ENCODE results near the gene PEX11G. TPM values are rescaled to one million over a fixed set of nuclear protein-coding genes. Genes with fewer than 3 reads are reported as not detected.

Gene PEX11G
- total and polyA plus RNA-seq, 9 of the 15 experiments (the other 6 are each of a cell fraction or from before 2014, with no cell fraction given) = 0.07 to 3.2 (median 0.70) TPM; not detected in 1

DNA sequence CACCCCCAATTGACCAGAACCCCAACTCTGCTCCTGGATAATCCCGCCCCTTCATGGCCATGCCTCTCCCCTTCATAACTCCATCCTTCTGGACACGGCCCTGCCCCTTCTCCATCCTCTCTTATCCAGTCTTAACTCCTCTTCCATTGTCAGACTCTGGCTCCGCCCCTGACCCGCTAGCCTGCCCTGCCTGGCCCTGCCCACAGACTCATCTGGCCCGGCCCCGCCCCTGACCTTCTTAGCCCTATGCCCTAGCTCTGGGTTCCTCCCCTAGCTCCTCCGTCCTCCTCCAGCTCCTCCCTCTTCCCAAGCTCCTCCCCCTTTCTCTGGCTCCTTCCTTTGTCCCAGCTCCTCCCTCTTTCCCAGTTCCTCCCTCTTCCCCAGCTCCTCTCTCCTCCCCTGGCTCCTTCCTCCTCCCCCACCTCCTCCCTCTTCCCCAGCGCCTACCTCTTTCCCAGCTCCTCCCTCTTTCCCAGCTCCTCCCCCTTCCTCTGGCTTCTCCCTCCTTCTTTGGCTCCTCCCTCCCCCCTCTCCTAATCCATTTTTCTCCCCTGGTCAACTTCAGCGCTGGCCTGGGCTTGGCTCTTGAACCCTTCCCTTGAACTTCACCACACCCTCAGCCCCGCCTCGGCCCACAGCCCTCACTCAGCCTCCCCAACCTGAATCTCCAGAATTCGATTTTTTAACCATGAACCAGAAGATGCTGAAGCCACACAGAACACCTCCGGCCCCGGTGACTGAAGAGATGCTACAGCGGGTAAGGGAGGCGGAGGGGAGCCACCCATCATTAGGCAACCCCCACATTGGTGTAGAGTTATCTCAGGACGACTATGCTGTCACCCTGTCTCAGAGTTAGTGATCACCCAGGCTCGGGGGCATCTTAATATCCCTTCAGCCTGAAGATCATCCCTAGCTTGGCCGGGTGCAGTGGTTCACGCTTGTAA lies 17.8 kb upstream of the PEX11G start (continued):
- no peak for TF ChIP-seq ZNF431 (CRISPR knock-in tag; IDR thresholded peaks at IDR 0.05)
- TF ChIP-seq ZNF79 (CRISPR knock-in tag; IDR thresholded peaks at IDR 0.05; ENCODE audit: low read depth) = no peak
- no peak for TF ChIP-seq PURB (CRISPR knock-in tag; IDR thresholded peaks at IDR 0.05; ENCODE audit: low read depth)
- TF ChIP-seq, protein P1, sequence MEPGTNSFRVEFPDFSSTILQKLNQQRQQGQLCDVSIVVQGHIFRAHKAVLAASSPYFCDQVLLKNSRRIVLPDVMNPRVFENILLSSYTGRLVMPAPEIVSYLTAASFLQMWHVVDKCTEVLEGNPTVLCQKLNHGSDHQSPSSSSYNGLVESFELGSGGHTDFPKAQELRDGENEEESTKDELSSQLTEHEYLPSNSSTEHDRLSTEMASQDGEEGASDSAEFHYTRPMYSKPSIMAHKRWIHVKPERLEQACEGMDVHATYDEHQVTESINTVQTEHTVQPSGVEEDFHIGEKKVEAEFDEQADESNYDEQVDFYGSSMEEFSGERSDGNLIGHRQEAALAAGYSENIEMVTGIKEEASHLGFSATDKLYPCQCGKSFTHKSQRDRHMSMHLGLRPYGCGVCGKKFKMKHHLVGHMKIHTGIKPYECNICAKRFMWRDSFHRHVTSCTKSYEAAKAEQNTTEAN (CRISPR knock-in tag; IDR thresholded peaks at IDR 0.05) = no peak
- TF ChIP-seq TEAD4 (IDR thresholded peaks at IDR 0.05; ENCODE audit: low read length) = no peak
- no peak for TF ChIP-seq TEAD4 (CRISPR knock-in tag; IDR thresholded peaks at IDR 0.05; ENCODE audit: borderline replicate concordance)
- no peak for TF ChIP-seq CREB1 (IDR thresholded peaks at IDR 0.05)
- no peak for TF ChIP-seq CREB1 (CRISPR knock-in tag; IDR thresholded peaks at IDR 0.05)
- no peak for TF ChIP-seq SMARCA5 (IDR thresholded peaks at IDR 0.05)
- TF ChIP-seq KLF6 (CRISPR knock-in tag; IDR thresholded peaks at IDR 0.05; ENCODE audit: borderline replicate concordance) = no peak
- TF ChIP-seq YBX1 (IDR thresholded peaks at IDR 0.05) = no peak
- TF ChIP-seq ZFX (CRISPR knock-in tag; IDR thresholded peaks at IDR 0.05) = no peak
- TF ChIP-seq KDM2B (CRISPR knock-in tag; IDR thresholded peaks at IDR 0.05) = no peak
- TF ChIP-seq ETV1 (tag; conservative IDR thresholded peaks at IDR 0.05; ENCODE audit: low read depth) = no peak
- no peak for TF ChIP-seq ZNF586 (CRISPR knock-in tag; conservative IDR thresholded peaks at IDR 0.05)
- TF ChIP-seq, protein P2, sequence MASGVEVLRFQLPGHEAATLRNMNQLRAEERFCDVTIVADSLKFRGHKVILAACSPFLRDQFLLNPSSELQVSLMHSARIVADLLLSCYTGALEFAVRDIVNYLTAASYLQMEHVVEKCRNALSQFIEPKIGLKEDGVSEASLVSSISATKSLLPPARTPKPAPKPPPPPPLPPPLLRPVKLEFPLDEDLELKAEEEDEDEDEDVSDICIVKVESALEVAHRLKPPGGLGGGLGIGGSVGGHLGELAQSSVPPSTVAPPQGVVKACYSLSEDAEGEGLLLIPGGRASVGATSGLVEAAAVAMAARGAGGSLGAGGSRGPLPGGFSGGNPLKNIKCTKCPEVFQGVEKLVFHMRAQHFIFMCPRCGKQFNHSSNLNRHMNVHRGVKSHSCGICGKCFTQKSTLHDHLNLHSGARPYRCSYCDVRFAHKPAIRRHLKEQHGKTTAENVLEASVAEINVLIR (CRISPR knock-in tag; IDR thresholded peaks at IDR 0.05) = no peak
- no peak for TF ChIP-seq SRSF7 (optimal IDR thresholded peaks at IDR 0.05; ENCODE audit: low read depth, low read length)
- no peak for TF ChIP-seq FIP1L1 (IDR thresholded peaks at IDR 0.05; ENCODE audit: low read depth, low read length, poor library complexity, severe bottlenecking)
- TF ChIP-seq TRIM24 (IDR thresholded peaks at IDR 0.05) = peak; percentile 52 to 57; a peak in 2 of 4 replicates
- no peak for TF ChIP-seq ARHGAP35 (IDR thresholded peaks at IDR 0.05; ENCODE audit: partially characterized antibody)
- TF ChIP-seq BCOR (IDR thresholded peaks at IDR 0.05) = peak; percentile 72
- TF ChIP-seq, protein P3, sequence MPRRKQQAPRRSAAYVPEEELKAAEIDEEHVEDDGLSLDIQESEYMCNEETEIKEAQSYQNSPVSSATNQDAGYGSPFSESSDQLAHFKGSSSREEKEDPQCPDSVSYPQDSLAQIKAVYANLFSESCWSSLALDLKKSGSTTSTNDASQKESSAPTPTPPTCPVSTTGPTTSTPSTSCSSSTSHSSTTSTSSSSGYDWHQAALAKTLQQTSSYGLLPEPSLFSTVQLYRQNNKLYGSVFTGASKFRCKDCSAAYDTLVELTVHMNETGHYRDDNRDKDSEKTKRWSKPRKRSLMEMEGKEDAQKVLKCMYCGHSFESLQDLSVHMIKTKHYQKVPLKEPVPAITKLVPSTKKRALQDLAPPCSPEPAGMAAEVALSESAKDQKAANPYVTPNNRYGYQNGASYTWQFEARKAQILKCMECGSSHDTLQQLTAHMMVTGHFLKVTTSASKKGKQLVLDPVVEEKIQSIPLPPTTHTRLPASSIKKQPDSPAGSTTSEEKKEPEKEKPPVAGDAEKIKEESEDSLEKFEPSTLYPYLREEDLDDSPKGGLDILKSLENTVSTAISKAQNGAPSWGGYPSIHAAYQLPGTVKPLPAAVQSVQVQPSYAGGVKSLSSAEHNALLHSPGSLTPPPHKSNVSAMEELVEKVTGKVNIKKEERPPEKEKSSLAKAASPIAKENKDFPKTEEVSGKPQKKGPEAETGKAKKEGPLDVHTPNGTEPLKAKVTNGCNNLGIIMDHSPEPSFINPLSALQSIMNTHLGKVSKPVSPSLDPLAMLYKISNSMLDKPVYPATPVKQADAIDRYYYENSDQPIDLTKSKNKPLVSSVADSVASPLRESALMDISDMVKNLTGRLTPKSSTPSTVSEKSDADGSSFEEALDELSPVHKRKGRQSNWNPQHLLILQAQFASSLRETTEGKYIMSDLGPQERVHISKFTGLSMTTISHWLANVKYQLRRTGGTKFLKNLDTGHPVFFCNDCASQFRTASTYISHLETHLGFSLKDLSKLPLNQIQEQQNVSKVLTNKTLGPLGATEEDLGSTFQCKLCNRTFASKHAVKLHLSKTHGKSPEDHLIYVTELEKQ (CRISPR knock-in tag; IDR thresholded peaks at IDR 0.05) = no peak
- no peak for TF ChIP-seq E2F3 (CRISPR knock-in tag; IDR thresholded peaks at IDR 0.05)
- no peak for TF ChIP-seq RHOXF2B (CRISPR knock-in tag; conservative IDR thresholded peaks at IDR 0.05)

Data from K562 (cell line).